Fibroblast of skin of scalp (primary cell): ENCODE results near the gene OR2AG2.

Source experiments
- DNase-seq: peaks from one replicate; pipeline ENCODE4 v3.0.0-alpha.2; 2013

Gene OR2AG2

GRCh38 chr11:6738590-6738989 is 33.2 kb downstream of the OR2AG2 start:
- DNase-seq: no peak

- peak; percentile 32 for DNase-seq
Measured at GRCh38 chr11:6737872-6738466, 33.8 kb downstream of the OR2AG2 start.

GRCh38 chr11:6736495-6737121 is 35.2 kb downstream of the OR2AG2 start:
- peak; percentile 4 for DNase-seq

- peak; percentile 8 for DNase-seq
Measured at GRCh38 chr11:6735306-6735705, 36.5 kb downstream of the OR2AG2 start.

GRCh38 chr11:6734616-6735015 is 37.2 kb downstream of the OR2AG2 start:
- DNase-seq: no peak

- no peak for DNase-seq
Measured at GRCh38 chr11:6733326-6734275, 38.2 kb downstream of the OR2AG2 start.

GRCh38 chr11:6727971-6728760 is 43.6 kb downstream of the OR2AG2 start:
- no peak for DNase-seq

- no peak for DNase-seq
Measured at GRCh38 chr11:6725386-6725896, 46.3 kb downstream of the OR2AG2 start.

GRCh38 chr11:6724013-6724412 is 47.8 kb downstream of the OR2AG2 start:
- no peak for DNase-seq

GRCh38 chr11:6721343-6721742 is 50.4 kb downstream of the OR2AG2 start:
- no peak for DNase-seq

GRCh38 chr11:6719576-6719975 is 52.2 kb downstream of the OR2AG2 start:
- DNase-seq: no peak

GRCh38 chr11:6717426-6717825 is 54.4 kb downstream of the OR2AG2 start:
- no peak for DNase-seq
